Measurements from ENCODE around the gene MGRN1.

Gene MGRN1

DNA sequence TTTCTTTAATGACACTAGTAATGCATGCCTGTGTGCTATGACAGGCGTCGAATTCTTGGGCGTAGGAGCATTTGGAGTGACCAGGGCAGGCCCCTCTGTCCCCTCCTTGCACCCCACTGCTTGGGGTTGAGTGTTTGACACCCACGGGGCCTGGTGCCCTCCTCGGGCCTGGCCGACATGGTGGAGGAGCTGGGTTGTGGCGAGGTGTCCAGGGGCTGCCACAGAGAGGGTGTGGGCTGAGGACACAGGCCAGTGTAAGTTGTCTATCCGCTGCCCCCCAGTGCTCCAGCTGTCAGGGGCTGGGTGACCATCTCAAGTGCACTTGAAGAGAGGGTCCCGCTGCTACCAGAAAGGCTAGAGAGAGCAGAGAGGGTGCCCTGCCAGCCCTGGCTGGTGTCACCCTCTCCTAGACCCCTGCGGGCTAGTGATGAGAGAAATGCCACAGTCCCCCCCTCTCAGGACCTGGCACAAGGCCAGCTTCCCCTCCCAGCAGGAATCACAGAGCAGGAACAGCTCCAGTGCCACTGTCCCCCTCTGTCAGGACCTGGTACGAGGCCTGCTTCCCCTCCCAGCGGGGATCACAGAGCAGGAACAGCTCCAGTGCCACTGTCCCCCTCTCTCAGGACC, 30.5 kb downstream of the MGRN1 start:
- DNase-seq = no peak

DNA sequence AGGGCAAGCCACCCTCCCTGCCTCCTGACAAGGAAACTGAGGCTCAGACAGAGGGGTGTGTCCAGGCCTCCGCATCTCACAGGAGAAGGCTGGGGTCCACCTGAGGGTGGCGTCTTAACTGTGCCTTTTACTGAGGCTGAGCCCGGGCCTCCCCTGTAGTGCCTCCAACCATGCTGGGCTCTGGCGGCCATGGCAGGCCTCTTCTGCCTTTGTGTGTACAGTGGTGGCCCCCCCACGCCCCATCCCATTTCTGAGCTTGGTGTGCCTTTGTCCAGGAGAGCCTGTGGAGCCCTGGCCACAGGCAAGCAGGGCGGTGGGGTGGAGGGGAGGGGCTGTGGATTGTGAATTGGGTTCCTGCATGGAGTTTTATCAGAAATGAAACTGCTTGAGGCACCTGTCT, 31.2 kb downstream of the MGRN1 start:
- no peak for DNase-seq

DNA sequence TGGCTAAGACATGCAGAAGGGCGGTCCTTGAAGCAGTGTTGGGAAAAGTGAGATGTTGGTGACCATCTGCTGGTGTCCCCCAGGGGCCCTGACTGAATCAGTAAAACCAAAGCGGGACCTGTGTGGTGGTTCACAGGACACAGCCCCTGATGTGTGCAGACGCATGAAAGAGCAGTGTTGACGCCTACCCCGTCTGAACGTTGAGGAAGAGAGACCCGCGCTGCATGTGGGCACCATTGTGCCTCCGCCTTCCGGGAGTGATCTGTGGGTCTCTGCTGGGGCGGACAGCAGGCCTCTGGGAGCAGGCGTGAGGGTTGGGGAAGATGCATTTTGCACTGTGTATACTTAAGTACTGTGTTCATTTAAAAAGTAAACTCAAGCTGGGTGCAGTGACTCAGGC, 31.6 kb downstream of the MGRN1 start:
- DNase-seq = no peak

DNA sequence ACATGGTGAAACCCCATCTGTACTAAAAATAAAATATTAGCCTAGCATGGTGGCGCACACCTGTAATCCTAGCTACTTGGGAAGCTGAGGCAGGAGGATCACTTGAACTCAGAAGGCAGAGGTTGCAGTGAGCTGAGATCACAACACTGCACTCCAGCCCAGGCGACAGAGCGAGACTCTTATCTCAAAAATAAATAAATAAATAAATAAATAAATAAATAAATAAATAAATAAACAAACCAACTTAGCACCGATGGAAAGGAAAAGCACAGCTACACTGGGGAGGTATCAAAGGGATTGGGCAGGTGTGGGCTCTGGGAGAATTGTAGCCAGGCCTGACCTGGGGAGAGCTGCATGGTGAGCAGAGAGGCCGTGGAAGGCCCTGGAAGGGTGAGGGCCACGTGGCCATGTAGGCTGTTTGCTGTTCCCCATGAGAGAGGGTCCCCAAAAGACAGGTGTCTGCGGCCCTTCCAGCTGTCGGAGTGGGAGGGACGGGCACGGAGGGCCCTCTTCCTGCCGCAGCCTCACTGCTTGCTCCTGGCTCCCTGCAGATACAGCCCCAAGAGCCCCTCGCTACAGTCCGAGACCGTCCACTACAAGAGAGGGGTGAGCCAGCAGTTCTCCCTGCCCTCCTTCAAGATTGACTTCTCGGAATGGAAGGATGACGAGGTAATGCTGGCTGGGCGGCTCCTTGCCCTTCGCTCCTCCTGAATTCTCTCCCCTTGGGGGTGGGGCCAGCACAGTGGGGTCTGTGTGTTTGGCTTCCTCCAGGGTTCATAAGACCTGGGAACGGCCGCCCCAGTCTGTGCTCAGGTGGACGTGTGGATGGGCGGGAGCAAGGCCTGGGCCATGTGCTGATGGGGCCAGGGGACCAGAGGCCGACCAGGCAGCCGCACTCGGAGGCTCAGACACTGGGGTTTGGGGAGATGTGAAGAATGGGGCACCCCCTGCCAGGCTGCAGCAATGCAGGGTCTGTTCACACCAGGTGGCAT, 32.4 kb downstream of the MGRN1 start:
- DNase-seq = no peak

DNA sequence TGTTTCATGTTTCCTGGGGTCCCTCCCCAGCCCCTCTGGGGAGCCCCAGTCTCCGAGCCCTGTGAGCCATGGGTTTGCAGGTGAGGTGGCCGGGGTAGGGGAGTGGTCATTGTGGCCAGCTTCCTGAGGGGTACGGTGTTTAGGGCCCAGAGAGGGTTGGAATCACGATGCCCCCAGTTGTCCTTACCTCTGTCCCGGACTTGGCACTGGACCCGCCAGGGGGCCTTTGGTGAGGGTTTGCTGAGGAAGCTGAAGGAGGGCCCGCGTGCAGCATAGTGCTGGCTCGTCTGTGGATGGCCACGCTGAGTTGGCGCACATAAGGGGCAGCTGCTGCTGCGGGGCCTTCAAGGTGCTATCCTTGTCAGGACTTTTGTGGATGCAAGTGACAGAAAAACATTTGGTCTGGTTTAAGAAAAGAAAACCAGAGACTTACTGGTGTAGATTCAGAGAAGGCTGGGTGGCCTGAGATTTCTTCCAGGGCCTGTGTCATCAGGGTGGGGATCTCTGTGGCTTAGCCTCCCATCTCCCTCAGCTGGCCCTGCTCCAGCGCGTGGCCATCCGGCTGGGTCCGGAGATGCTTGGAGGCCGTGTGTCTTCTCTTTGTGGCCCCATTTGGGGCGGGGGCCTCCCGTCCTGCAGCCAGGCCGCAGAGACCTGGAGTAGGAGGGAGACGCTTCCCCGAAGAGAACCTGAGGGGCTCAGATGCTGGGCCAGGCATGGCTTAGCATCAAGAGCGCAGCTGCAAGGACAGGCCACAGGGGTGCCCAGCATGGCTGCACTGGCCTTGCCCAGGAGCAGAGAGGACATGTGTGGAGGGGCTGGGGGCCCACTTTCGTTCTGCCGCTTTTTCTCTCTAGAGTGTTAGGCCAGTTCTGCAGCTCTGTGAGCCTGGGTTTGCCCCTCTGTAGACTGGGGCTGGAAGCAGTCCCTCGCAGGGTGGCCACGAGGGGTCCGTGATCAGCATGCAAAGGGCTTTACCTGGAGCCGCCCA, 35.0 kb downstream of the MGRN1 start:
- no peak for DNase-seq

DNA sequence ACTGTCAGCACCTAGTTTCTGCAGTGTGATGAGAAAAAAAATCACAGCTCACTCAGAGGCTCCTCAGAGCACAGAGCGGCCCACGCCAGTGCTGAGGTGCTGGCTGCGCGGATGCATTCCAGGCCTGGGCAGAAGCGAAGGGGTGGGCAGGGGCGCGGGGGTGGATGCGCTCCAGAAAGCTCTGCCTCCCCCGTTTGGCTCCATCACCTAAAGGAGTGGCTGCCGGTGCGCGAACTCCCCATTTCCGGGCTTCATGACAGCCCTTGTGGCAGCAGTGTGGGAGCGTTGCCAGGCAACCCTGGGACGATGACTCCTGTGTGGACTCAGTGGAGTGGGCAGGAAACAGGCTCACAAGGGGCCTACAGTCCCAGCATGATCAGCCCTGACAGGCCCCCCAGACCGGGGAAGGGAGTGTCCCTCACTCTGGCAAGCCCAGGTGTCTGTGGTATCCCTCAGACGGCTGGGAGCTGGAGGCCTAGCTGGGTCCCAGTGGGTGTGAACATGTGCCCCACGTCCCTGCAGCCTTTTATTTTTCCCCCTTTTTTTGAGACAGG, 35.9 kb downstream of the MGRN1 start:
- DNase-seq = no peak

DNA sequence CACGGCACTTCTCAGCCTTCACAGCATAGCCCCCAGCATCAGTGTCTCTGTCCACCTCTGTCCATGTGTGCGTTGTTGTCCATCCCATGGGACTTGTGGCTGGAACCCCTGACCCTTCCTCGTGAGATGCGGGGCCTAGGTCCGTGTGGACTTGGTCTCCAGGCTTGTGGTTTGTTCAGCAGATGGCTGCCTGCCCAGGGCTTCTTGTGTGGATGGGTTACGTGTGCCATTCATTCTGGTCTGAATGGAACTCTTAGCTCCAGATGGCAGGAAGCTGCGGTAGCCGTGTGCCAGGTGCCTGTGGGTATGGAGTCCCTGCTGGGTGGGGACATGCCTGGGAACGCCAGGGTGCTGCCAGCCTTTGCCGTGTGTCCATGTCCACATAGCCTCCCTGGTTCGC, 37.0 kb downstream of the MGRN1 start:
- DNase-seq = no peak

DNA sequence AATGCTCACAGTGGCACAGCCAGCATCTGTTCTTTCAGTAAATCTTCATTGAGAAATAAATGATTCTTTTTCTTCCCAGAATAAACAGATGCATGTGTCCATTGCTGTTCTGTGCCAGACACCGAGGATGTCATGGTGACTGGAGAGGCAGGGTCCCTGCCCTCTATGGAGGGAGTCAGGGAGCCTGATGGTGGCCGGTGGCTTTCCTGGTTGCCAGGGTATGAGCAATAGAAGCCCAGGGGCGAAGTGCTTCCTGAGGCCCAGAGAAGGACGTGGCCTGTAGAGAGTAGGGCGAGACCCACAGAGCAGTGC, 38.8 kb downstream of the MGRN1 start:
- no peak for DNase-seq

DNA sequence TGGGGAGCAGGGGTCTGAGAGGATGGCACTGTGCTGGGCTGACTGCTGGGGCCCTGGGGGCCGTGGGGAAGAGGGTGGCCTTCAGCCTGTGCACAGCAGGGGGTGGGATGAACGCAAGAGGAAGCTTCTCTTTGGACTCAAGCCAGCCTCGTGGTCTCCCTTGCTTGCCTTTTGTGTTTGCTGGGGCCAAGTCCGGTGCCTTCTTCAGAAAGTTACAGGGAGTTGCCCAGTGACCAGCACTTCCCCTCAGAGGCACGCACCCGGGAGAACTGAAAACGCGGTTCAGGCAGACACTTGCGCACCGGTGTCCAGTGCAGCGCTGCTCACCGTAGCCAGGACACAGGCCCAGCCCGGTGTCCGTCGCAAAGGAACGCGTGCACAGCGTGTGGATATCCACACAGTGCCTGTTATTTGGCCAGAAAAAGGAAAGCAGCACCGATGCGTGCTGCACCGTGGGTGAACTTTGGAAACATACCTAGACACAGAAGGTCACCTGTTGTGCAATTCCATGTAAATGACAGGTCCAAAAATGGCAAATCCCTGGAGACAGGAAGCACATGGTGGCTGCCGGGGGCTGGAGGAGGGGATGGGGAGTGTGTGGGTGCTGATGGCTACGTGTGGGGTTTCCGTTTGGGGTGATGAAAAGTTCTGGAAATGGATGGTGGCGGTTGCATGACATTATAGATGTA, 39.3 kb downstream of the MGRN1 start:
- no peak for DNase-seq

DNA sequence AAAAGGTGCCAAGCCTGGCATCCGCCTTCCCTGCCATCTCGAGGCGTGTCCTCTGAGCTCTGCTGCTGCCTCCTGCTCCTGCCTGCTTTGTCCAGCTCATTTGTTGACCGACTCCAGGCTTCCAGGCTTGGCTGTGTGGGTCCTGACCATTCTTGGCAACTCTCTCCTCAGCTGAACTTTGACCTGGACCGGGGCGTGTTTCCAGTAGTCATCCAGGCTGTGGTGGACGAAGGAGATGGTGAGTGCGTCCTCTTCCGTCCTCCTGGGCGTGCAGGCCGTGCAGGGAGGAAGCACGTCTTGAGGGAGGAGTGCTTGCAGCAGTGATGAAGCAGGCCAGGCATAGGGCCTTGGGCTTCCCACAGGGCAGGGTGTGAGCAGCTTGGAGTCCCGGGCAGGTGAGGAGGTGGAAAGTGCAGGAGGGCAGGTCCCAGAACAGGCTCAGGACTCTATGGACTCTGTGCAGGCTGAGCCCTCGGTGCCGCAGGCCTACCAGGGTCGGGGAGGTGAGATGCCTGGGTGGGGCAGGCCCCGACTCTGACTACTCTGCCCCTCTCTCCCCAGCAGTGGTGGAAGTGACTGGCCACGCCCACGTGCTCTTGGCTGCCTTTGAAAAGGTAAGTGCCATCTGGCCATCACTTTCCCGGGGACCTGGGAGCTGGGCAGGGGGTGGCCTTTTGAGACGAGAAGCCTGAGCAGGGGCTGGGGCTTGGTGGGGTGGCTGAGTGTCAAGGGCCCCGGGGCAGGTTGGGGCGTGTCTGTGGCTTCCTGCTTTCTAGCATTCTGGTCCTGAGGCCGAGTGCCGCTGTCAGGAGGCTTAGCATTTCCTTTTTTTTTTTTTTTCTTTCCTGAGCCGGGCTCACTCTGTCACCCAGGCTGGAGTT, 40.2 kb downstream of the MGRN1 start:
- DNase-seq = peak; percentile 32

DNA sequence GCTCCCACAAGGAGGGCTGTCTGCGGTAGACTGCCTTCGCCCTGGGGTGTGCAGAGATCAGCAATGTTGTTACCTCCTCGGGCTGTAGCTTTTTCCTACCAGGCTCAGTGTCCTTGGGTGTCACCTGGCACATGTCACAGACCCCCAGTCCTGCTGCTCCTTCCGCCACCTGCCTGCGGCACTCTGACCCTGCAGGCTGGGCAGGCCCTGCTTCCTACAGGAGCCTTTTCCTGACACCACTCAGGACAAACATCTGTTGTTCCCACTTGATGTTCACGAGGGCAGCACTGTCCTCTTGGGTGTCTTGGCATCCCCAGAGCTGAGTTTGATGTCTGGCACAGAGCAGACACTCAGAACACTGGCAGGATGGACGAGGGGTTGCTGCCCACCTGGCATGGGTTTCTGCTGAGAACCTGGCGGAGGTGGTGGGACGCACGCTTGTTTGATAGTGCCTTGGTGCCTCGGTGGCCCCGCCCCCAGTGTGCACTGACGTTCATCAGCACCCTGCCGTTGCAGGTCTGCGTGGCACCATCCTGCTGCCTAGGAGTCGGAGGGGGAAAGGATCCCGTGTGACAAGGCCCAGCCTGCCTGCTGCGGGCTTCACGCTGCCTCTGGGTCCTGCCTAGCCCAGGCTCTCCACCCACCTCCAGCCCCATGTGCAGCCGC, 42.0 kb downstream of the MGRN1 start:
- DNase-seq = no peak

DNA sequence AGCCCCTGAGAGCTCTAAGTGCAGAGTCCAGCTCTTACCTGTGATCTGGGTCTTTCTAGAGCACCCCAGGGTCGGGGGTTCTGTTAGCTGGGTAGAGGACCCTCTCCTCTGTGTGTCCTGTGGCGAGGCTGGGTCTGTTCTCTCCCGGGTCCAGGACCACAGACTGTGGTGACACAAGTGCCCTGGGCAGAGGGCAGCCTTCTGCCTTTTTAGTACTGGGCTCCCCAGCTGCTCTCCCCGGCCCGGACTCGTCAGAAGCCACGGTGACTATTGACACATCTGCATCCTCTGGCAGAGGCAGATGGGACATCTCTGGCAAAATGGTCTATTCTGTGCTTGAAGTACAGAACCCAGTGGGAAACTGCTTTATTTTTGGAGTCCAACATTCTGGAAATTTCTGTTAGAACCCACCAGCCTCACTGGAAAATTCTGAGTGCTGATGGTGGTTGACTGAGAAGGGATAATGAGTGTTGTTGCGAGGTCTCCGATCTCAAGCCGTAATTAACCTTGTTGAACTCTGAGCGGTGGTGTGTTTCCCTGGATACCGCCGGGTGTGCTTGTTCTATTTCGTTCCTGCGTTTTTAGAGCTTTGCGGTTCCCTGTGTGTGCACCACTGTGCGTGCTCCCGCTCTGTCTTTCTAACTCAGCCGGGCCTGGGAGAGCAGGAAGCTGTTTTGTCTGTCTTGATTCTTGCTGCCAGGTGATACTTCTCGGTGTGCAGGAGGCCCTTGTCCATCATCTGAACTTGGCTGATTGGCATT, 42.8 kb downstream of the MGRN1 start:
- DNase-seq = no peak

DNA sequence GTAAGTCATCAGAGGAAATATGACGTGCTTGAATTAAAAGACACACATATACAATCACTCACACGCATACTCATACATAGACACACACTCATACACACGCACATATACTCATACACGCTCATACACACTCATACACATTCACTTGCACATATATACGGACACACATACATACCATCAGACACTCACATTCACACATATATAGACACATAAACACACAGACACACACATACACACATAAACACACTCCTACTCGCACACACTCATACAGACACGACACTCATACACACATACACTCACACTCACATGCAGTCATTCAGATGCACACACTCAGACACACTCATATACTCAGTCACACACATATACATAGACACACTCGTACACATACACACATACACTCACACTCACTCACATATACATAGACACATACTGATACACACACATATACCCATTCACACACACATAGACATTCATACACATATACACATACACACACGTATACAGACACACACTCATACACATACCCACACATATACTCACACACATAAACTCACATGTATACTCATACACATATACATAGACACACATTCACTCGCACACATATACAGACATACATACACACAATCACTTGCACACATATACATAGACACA, 43.8 kb downstream of the MGRN1 start:
- DNase-seq = no peak

DNA sequence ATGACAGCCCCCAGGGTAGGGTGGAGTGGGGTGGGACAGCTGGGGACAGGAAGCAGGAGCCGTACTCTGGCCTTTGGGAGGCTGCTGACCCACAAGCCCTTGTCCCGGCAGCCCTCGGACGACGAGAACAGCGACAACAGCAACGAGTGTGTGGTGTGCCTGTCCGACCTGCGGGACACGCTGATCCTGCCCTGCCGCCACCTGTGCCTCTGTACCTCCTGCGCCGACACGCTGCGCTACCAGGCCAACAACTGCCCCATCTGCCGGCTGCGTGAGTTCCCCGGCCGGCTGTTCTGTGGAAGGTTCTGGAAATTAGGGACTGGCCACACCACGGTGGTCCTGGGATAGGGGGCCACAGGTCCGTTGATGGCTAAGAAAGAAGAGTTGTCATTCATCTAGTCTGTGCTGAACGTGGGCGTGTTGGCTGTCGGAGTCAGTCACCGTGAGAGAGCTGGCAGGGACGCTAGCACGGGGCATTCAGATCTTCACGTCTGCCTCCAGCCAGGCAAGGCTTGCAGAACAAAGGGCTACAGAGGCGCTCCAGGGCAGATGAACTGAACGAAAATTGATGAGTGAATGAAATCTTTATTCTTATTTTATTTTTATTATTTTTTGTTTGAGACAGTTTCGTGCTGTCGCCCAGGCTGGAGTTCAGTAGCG, 48.9 kb downstream of the MGRN1 start:
- DNase-seq = no peak

DNA sequence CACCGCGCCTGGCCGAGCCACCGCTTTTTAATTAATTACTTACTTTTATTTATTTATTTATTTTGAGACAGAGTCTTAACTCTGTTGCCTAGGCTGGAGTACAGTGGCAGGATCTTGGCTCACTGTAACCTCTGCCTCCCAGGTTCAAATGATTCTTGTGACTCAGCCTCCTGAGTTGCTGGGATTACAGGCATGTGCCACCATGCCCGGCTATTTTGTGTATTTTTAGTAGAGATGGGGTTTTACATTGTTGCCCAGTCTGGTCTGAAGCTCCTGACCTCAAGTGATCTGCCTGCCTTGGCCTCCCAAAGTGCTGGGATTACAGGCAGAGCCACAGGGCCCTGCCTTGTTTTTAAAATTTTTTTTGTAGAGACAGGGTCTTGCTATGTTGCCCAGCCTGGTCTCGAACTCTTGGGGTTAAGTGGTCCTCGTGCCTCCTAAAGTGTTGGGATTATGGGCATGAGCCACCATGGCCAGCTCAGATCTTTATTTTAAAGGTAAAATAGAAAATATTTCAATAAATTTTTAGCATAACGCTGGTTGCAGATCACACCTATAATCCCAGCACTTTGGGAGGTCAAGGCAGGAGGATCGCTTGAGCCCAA, 50.4 kb downstream of the MGRN1 start:
- no peak for DNase-seq

DNA sequence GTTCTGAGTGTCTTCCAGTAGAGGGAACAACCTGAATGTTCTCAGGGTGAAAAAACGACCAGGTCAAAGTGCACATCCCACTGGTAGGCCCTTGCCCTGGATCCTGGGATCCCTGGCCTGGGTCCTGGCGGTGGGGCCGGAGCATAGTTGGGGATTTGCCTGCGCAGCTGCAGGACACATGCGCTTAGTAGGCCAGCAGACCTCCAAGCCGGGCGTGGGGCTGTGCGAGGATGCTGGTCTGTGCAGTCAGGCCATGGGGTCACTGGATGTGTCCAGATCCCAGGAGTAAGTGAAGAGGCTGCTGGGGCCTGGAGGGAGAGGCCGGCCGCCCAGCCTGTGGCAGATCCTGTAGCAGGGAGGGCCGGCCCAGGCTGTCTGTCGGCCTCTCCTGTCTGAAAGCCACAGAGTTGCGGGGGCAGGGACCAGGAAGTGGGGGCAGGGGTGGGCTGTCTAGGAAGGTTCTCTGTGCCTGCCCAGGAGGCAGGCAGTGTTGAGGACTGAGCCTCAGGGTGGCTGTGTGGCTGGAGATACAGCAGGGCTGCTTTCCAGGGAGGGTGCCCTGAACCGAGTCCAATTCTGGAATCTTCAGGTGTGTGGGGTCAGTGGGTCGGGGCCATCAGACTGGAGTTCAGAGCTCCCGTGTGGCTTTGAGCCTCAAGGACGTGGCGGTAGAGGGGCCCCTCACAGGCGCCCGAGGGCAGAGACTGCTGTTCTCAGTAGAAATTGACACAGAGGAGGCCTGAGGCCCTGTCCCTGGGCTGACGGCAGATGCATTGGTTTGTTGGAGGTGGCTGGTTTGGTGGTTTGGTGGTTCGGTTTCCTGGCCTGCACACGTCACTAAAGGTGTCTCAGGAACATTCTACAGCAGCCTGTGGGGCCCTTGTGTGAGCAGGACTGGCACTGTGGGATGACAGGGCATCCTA, 51.5 kb downstream of the MGRN1 start:
- DNase-seq = peak; percentile 70

DNA sequence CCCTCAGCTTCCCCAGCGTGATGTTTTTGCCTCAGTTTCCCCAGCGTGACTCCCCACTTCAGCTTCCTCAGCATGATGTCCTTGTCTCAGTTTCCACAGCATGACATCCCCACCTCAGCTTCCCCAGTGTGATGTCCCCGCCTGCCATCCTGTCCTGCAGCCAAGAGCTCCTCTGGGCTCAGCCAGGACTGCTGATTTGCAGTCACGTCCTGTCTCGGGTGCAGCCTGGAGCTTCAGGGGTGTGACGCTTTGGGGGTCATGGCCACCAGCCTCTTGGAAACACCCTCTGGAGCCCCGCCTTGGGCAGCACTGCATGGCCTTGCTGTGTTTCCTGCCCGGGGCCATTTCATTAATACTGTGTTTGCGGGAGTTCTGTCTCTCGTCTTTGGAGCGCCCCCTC, 52.2 kb downstream of the MGRN1 start:
- no peak for DNase-seq
